ENCODE measurements around the gene RIOK3. TPM values are rescaled to one million over a fixed set of nuclear protein-coding genes. Genes with fewer than 3 reads are reported as not detected.
A peak's percentile ranks its signal among the peaks of the same experiment; 100 is the strongest.

RIOK3 gene
- total RNA-seq, 4 donors from 2014 or later, result 85.4 to 219 (median 97.0) TPM

DNA sequence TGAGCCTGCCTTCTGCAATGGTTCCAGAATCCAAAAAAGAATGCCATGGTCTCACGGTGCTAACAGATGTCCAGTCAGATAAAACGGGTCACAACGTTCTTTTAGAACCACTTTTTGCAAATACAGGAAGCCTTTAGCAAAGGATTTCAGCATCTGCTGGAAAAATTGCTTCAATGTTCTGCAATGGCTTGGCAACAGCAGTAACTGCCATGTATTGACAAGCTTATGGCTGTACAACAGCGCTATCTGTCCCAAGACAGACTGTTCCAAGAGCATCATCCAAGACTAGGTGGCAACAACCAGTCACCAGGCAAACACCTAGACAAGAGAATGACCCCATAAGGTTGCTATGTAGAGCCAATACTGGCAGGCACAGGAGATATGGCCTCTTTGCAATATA, 37.6 kb upstream of the RIOK3 start:
- WGBS, result 74% methylated on average over 3 of the region's 4 CpGs

DNA sequence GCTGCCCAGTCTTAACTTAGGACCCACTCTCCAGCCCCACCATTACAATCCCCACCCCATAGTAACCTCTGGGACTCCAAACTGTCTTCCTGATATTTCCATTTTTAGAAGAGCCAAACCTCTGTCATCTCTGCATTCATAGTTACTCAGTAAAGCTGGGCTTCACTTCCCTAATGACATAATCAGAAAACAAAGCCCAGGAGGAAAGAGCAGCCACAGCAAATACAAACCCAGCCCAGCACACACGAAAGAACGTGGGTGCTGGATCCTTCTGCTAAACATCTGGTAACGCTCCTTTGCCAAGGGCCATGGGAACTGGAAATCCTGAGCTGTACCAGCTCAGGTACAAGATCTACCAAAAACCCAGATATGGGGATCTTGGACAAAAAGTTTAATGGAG, 36.8 kb upstream of the RIOK3 start:
- Histone ChIP-seq H3K4me3 (no peak overlapping the region), H3K9me3 (no peaks in the 10 kb centered on the region), H3K4me1 (no peaks in the 10 kb centered on the region), H3K27ac (no peak overlapping the region), H3K27me3 (no peaks in the 10 kb centered on the region), H3K36me3 (no peaks in the 10 kb centered on the region)
- WGBS, result 41% methylated on average over 3 of the region's 3 CpGs
- TF ChIP-seq EP300 (IDR thresholded peaks at IDR 0.05) (no peak), POLR2A (IDR thresholded peaks at IDR 0.05) (no peak), POLR2AphosphoS5 (IDR thresholded peaks at IDR 0.05) (no peak)
- TF ChIP-seq, protein P1, sequence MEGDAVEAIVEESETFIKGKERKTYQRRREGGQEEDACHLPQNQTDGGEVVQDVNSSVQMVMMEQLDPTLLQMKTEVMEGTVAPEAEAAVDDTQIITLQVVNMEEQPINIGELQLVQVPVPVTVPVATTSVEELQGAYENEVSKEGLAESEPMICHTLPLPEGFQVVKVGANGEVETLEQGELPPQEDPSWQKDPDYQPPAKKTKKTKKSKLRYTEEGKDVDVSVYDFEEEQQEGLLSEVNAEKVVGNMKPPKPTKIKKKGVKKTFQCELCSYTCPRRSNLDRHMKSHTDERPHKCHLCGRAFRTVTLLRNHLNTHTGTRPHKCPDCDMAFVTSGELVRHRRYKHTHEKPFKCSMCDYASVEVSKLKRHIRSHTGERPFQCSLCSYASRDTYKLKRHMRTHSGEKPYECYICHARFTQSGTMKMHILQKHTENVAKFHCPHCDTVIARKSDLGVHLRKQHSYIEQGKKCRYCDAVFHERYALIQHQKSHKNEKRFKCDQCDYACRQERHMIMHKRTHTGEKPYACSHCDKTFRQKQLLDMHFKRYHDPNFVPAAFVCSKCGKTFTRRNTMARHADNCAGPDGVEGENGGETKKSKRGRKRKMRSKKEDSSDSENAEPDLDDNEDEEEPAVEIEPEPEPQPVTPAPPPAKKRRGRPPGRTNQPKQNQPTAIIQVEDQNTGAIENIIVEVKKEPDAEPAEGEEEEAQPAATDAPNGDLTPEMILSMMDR (IDR thresholded peaks at IDR 0.05), result no peak
- no peak for DNase-seq (ENCODE audit: low spot score in 2 of 2)

More for the DNA sequence above, 37.6 kb upstream of the RIOK3 start:
- Histone ChIP-seq H3K27ac (no peak overlapping the region), H3K36me3 (no peaks in the 10 kb centered on the region), H3K4me1 (no peaks in the 10 kb centered on the region), H3K27me3 (no peaks in the 10 kb centered on the region), H3K4me3 (no peak overlapping the region), H3K9me3 (no peaks in the 10 kb centered on the region)
- DNase-seq (ENCODE audit: low spot score in 2 of 2), result no peak
- no peak for TF ChIP-seq POLR2A (IDR thresholded peaks at IDR 0.05)
- no peak for TF ChIP-seq POLR2AphosphoS5 (IDR thresholded peaks at IDR 0.05)
- TF ChIP-seq, protein P1 (IDR thresholded peaks at IDR 0.05), result no peak
- TF ChIP-seq EP300 (IDR thresholded peaks at IDR 0.05), result no peak

- no peak for DNase-seq (ENCODE audit: low spot score in 2 of 2)
- no peak overlapping the region for H3K4me3 ChIP-seq
- no peaks in the 10 kb centered on the region for H3K36me3 ChIP-seq
- 95% methylated on average over 1 of the region's 1 CpG for WGBS
- H3K4me1 ChIP-seq, result no peaks in the 10 kb centered on the region
- TF ChIP-seq POLR2AphosphoS5 (IDR thresholded peaks at IDR 0.05), result no peak
- no peak for TF ChIP-seq POLR2A (IDR thresholded peaks at IDR 0.05)
- TF ChIP-seq, protein P1 (IDR thresholded peaks at IDR 0.05), result no peak
- TF ChIP-seq EP300 (IDR thresholded peaks at IDR 0.05), result no peak
- H3K27me3 ChIP-seq, result no peaks in the 10 kb centered on the region
- no peak overlapping the region for H3K27ac ChIP-seq
- no peaks in the 10 kb centered on the region for H3K9me3 ChIP-seq
Measured at GRCh38 chr18:23421277-23421676, 31.8 kb upstream of the RIOK3 start.

- H3K9me3 ChIP-seq, result no peaks in the 10 kb centered on the region
- 44% methylated on average over 4 of the region's 4 CpGs for WGBS
- TF ChIP-seq EP300 (IDR thresholded peaks at IDR 0.05), result no peak
- peak in 2 of 3 donors; percentile 24 to 53 for TF ChIP-seq POLR2AphosphoS5 (IDR thresholded peaks at IDR 0.05)
- H3K4me1 ChIP-seq, result no peaks in the 10 kb centered on the region
- H3K27me3 ChIP-seq, result no peaks in the 10 kb centered on the region
- H3K36me3 ChIP-seq, result no peaks in the 10 kb centered on the region
- H3K4me3 ChIP-seq, result no peak overlapping the region
- H3K27ac ChIP-seq, result no peak overlapping the region
- peak in 1 of 2 donors; percentile 73 for DNase-seq (ENCODE audit: low spot score in 2 of 2)
Measured at GRCh38 chr18:23422751-23423418, 30.2 kb upstream of the RIOK3 start.

DNA sequence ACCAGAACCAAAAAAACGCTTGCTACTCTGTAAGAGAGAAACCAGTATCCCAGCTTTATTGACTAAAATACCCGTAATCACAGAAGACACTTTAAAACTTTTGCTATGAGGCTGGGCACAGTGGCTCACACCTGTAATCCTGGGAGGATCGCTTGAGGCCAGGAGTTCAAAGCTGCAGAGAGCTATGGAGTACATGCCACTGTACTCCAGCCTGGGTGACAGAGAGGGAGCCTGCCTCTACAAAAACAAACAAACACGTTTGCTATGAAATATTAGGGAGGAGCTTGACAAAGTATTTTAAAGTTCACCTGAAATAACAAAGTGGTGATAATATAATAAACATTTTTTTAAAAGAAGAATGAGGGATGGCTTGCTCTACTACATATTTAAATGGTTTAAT, 28.5 kb upstream of the RIOK3 start:
- 90% methylated on average over 4 of the region's 4 CpGs for WGBS
- no peaks in the 10 kb centered on the region for H3K4me1 ChIP-seq
- no peaks in the 10 kb centered on the region for H3K36me3 ChIP-seq
- no peak for DNase-seq (ENCODE audit: low spot score in 2 of 2)
- no peaks in the 10 kb centered on the region for H3K27me3 ChIP-seq
- no peaks in the 10 kb centered on the region for H3K9me3 ChIP-seq
- H3K4me3 ChIP-seq, result no peak overlapping the region
- H3K27ac ChIP-seq, result no peak overlapping the region
- no peak for TF ChIP-seq POLR2AphosphoS5 (IDR thresholded peaks at IDR 0.05)
- TF ChIP-seq EP300 (IDR thresholded peaks at IDR 0.05), result no peak
- TF ChIP-seq, protein P1 (IDR thresholded peaks at IDR 0.05), result no peak
- TF ChIP-seq POLR2A (IDR thresholded peaks at IDR 0.05), result no peak

All from suprapubic skin (tissue), 4 donors.